Hematopoietic multipotent progenitor cell (in vitro differentiated cells): Measurements from ENCODE around the gene PBRM1. TPM values are rescaled to one million over a fixed set of nuclear protein-coding genes. Genes with fewer than 3 reads are reported as not detected.
A peak's percentile ranks its signal among the peaks of the same experiment; 100 is the strongest.
"Not testable (repeated sequence)": the region's sequence is repeated elsewhere in the genome, so short reads cannot be mapped to it uniquely, and the experiment has no call there.

Source experiments
- DNase-seq, 3 donors: peaks; one replicate each; pipeline ENCODE4 v3.0.0-alpha.2; 2011 to 2015; ENCODE audit warnings: low read depth in 2 of 3, low spot score in 2 of 3
- total RNA-seq: library from RNA; depleted of rRNA; stranded (reverse); fragments of >200 nt; gene quantifications from one replicate; pipeline ENCODE4 v1.2.3, GENCODE V29; 2012

PBRM1 gene
- total RNA-seq: 63.3 TPM

DNA sequence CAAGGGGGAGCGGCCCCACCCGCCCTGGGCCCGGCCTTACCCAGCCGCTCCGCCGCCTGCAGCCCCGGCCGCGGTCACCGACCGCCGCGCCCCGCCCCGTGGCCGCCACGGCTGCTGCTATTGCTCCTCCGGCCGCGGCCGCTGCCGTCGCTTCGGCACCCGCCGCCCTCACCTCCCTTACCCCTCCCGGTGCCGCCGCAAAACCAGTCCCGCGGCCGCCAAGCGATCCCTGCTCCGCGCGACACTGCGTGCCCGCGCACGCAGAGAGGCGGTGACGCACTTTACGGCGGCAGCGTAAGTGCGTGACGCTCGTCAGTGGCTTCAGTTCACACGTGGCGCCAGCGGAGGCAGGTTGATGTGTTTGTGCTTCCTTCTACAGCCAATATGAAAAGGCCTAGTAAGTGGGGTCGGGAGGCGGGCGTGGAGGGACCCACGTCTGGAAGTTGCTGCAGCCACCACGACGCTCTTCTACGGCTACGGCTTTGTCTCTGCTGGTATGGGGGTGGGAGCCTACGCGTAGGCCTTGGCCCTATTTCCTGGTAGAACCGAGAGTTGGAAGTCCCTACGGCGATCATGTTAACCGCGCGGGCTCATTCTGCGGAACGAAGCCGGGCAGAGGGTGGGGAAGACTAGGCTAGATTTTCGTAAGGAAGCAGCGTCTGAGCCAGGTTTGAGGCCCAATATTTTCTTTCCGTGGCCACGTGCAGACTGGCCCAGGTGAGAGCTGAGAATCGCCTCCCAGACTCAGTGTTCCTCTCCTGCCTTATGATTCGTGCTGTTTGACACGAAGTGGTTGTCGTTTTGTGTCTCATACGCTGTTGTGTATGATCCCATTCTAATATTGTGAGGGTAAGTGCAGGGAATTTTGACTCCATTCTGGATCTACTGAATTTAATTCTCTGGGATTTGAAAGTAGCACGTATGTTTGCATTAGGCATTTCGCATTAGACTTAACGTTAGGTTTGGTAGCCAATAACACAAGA lies at the start of gene PBRM1, which contains the start of gene GNL3:
PBRM1 (minus strand) TSS at position 205 of the 983 bp plus-strand sequence.
GNL3 (plus strand) TSS at position 324 of the 983 bp plus-strand sequence; CDS start at position 385, 61 bp downstream.
- peak; percentile 89 to 97 (median 95) for DNase-seq

- no peak for DNase-seq
Measured at GRCh38 chr3:52733256-52733891, 47.7 kb upstream of the PBRM1 start.

GRCh38 chr3:52731590-52731989 lies 45.9 kb upstream of the PBRM1 start:
- DNase-seq: no peak

DNA sequence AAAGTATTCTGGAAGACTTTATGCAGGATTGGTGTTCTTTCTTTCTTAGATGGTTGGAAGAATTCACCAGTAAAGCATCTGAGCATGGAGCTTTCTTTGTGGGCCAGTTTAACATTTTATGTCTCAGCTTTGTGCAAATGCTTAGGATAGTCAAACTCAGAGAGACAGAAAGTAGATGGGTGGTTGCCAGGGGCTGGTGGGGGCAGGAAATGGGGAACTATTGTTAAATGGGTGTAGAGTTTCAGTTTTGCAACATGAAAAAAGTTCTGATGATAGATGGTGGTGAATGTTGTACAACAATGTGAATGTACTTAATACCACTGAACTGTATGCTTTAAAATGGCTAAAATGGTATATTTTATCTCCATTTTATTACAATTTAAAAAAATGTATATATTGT lies 45.0 kb upstream of the PBRM1 start:
- no peak for DNase-seq

DNA sequence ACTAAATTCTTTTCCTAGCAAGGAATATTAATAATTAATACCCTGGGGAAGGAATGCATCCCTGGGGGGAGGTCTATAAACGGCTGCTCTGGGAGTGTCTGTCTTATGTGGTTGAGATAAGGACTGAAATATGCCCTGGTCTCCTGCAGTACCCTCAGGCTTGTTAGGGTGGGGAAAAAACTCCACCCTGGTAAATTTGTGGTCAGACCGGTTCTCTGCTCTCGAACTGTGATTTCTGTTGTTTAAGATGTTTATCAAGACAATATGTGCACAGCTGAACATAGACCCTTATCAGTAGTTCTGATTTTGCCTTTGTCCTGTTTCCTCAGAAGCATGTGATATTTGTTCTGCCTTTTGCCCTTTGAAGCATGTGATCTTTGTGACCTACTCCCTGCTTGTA lies 43.0 kb upstream of the PBRM1 start:
- not testable (repeated sequence) for DNase-seq

DNA sequence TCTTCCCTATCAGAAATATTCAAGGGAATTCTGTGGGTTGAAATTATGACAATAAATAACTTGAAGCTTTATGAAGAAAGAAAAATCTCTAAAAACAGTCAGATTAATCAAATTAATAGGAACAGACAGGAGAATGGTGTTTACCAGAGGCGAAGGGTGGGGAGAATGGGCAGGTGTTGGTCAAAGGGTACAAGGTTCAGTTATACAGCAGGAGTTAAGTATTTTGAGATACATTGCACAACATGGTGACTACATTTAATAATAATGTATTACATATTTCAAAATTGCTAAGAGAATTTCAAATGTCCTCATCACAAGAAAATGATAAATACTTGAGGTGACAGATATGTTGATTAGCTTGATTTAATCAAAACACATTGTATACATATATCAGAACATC lies 38.8 kb upstream of the PBRM1 start:
- no peak for DNase-seq

DNA sequence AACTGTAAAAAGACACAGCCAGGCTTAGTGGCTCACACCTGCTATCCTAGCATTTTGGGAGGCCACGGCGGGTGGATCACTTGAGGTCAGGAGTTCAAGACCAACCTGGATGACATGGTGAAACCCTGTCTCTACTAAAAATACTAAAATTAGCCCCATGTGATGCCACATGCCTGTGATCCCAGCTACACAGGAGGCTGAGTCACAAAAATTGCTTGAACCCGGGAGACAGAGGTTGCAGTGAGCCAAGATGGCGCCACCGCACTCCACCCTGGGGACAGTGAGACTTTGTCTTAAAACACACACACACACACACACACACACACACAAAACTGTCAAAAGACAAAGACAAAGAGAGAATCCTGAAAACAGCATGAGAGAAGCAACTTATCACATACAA lies 38.2 kb upstream of the PBRM1 start:
- no peak for DNase-seq

DNA sequence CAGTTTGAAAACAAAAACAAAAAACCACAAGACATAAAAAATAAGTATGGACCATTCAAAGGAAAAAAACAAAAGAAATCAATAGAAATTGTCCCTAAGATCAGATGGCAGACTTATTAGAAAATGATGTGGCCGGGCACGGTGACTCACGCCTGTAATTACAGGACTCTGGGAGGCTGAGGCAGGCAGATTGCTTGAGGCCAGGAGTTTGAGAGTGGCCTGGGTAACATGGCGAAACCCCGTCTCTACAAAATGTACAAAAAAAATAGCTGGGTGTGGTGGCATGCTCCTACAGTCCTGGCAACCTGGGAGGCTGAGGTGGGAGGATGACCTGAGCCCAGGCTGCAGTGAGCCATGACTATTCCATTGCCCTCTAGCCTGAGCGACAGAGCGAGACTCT lies 36.8 kb upstream of the PBRM1 start:
- no peak for DNase-seq

DNA sequence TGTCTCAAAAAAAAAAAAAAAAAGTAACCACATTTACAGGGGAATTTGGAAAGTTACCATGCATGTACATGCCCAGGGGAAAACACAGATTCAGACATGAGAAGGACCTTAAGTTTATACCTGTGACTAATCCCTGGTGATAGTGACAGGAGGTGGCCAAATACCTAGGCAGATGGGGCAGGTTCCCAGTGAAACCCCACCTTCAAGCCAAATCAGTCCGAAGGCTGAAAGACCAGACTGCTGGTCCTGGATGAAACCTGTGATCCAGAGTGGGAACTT lies 36.0 kb upstream of the PBRM1 start:
- no peak for DNase-seq

GRCh38 chr3:52721002-52721729 lies 35.5 kb upstream of the PBRM1 start:
- peak in 2 of 3 donors; percentile 63 to 81 for DNase-seq

GRCh38 chr3:52719618-52720017 lies 33.9 kb upstream of the PBRM1 start:
- DNase-seq: no peak

DNA sequence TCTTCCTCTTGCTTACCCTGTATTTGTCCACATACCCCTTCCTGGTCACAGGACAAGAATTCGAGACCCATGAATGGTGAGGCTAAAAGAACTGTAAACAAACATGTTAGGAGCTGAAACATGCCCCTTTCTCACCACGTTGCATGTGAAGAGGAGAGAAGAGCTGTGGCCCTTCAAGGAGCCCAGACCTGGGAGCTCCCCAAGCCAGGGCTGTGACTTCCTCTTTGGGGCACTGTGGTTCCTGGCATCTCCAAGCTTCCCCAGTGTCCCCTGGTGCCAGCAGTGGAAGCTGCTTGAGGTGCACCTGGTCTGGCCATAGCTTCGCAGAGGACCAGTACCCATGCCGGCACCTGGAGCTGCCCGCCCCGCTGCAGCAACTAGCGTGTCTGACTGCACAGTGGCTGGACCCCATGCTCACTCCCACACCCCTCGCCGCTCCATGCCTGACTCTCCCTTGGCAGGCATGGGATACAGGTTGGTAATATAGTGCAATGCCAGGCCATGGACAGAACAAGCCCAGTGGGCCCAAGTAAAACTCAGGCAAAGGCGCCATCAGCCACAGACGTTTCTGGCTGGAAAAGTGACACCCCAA lies 30.1 kb upstream of the PBRM1 start:
- DNase-seq: peak in 1 of 3 donors; percentile 9

- DNase-seq: no peak
Measured at GRCh38 chr3:52714335-52715302, 28.9 kb upstream of the PBRM1 start.

- no peak for DNase-seq
Measured at GRCh38 chr3:52712291-52713212, 26.8 kb upstream of the PBRM1 start.

GRCh38 chr3:52710512-52710911 lies 24.8 kb upstream of the PBRM1 start:
- no peak for DNase-seq

DNA sequence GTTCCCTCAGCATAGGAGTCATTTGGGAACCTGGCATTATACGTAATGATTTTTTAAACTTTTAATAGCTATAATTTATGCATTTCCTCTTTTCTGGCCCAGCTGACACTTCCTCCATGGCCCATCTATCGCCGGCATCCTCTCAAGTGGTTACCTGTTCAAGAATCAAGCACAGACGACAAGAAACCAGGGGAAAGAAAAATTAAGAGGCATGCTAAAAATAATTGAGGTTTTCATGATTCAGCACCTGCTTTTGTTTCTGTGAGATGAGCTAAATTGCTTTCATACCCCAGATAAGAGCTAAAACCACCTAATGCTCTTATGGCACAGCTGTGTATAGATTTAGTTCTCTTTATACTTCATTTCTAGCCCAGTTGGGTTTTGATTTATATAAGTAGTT lies 21.9 kb upstream of the PBRM1 start:
- DNase-seq: peak in 2 of 3 donors; percentile 56 to 86

DNA sequence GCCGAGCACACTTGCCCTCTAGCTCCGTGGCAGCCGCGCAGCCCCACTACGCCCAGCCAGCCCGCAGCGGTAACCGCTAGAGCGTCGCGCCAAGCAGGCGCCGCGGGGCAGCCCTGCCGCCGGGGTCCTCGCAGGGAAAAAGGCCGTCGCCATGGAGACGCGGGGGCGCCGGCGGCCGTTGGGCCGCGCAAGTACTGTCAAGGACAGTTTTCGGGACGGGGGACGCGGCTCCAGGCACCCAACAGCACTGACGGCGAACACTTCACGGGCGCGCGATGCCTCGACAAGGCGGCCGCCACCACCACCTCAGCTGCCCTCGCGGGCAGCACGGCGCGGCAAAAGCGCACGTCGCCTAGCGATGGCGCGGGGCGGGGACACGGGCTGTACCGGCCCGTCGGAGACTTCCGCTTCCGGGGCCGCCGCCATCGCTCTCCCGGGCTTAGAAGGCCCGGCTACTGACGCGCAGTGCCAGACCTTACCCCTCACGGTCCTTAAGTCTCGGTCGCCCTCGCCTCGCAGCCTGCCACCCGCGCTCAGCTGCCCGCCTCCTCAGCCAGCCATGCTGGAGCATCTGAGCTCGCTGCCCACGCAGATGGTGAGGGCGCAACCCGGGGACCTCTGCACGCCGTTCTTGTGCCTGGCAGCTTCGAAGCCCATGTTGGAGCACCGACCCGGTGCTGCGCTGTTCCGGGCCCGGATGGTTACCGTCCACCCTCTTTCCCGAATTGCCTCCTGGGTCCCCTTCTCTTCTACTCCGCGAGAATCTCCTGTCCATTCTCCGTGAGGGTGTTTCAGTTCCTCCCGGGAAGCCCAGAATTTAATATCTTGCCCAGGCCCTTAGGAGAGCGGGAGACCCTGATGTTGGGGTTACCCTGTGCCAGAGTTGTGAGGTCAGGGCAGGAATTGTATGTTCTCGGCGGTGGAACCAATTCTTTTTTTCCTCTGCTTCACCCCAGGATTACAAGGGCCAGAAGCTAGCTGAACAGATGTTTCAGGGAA lies 20.3 kb upstream of the PBRM1 start, which contains the start of the genes GLT8D1 and SPCS1:
GLT8D1 (minus strand) TSS at position 104 of the 999 bp plus-strand sequence. CDS start 5,331 bp downstream, outside the sequence.
SPCS1 (plus strand) TSS at position 419 of the 999 bp plus-strand sequence; CDS start at position 560, 141 bp downstream.
- peak; percentile 88 to 95 (median 89) for DNase-seq
